Measurements from ENCODE around the gene PRAC1.

DNA sequence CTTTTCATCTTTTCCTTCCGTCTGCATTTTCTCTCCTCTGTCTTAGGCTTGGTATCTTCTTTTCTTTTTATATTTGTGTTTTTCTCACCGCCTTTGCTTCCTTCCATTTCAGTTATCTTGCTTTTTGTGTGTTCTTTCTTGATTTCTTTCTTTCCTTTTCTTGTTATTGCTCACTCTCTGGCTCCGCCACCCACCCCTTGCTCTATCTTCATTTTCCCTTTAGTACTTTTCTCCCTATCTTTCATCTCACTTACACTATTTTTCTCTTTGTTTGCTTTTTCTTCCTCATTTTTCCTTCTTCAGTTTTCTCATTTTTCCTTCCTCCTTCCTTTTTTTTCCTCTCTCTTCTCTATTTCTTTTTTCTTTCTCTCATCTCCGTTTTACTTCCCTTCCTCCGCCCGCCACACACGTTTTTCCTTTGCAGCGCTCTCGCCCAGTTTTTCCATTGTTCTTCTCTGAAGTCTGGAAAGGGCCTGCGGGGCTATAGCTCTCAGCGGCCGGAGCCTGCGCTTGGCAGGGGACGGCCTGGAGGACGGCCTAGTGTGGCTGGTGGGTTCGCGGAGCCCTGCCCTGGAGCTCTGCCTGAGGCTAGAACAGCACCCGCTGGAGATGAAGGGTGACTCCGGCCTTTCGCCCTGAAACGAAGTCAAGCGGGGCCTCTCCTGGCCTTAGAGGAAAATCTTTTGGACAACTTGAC, 11.5 kb upstream of the PRAC1 start:
- TF ChIP-seq POLR2AphosphoS5 (IDR thresholded peaks at IDR 0.05; ENCODE audit: low read depth, low read length) (no peak), POLR2A (IDR thresholded peaks at IDR 0.05; ENCODE audit: low read depth, low read length) (no peak), TAF1 (IDR thresholded peaks at IDR 0.05; ENCODE audit: borderline replicate concordance, low read depth, low read length) (no peak)

Data from GM12892 (cell line).